Endothelial cell of umbilical vein (primary cell): ENCODE results near the gene FLRT2. TPM values are rescaled to one million over a fixed set of nuclear protein-coding genes. Genes with fewer than 3 reads are reported as not detected.

Source experiments
- BruUV-seq: library from RNA; stranded (reverse); fragments of 400-500 nt; replicated peaks from 2 replicates; lab custom pipeline; 2021; lab: Mats Ljungman, UMichigan
- CTCF ChIA-PET: fragments of 300-600, 350-600 bp; sonication (Branson Sonifier 250); formaldehyde crosslinking; loops from one replicate; lab custom pipeline; 2021; ENCODE audit warnings: antibody characterized with exemption, inconsistent platforms; lab: Charles Lee
- POLR2A ChIA-PET: fragments of 300-600, 350-600 bp; sonication (Branson Sonifier 250); formaldehyde crosslinking; loops from one replicate; lab custom pipeline; 2021; ENCODE audit warnings: antibody characterized with exemption, inconsistent platforms; lab: Charles Lee
- DNase-seq: peaks from one replicate; pipeline ENCODE4 v3.0.0-alpha.2; 2011; ENCODE audit warnings: low read depth, low spot score
- FAIRE-seq: peaks from 2 replicates; lab custom pipeline; 2011; peaks lifted over from hg19 to GRCh38; lab: Jason Lieb, UNC
- H2AFZ ChIP-seq: 2 replicates; pipeline ENCODE4 v1.6.0; 2012; ENCODE audit warnings: low read depth, low read length, control low read depth, inconsistent platforms
- H3K27ac ChIP-seq: 2 replicates; pipeline ENCODE4 v1.5.1; 2011; ENCODE audit warnings: low read depth, mild to moderate bottlenecking, control low read depth, low read length, moderate library complexity; ENCODE audit not compliant: insufficient read depth
- H3K27me3 ChIP-seq, 2 experiments: 2 replicates each; pipeline versions ENCODE4 v1.6.0 to v1.6.1; 2011; ENCODE audit warnings: low read length in 2 of 2, mixed read lengths in 1 of 2; ENCODE audit not compliant: control insufficient read depth in 2 of 2, insufficient read depth in 2 of 2
- H3K36me3 ChIP-seq, 2 experiments: 2 replicates in 1 of 2; 3 replicates in 1 of 2; pipeline ENCODE4 v1.5.1; 2011; ENCODE audit warnings: low read length in 2 of 2, mild to moderate bottlenecking in 1 of 2, moderate library complexity in 1 of 2; ENCODE audit not compliant: control insufficient read depth in 2 of 2, insufficient read depth in 2 of 2; ENCODE audit errors: extremely low read depth in 1 of 2
- H3K4me1 ChIP-seq: 3 replicates; pipeline ENCODE4 v1.5.1; 2011; ENCODE audit warnings: mild to moderate bottlenecking, low read length; ENCODE audit not compliant: control insufficient read depth, insufficient read depth; ENCODE audit errors: extremely low read depth
- H3K4me2 ChIP-seq: 2 replicates; pipeline ENCODE4 v1.6.1; 2011; ENCODE audit warnings: low read length, control low read depth, mixed read lengths; ENCODE audit not compliant: insufficient read depth
- H3K4me3 ChIP-seq, 3 experiments: fragments of 200-600 bp in 1 of 3; sonication (generic), shearing (Covaris generic) in 1 of 3; replicated peaks in 1 of 3; 2 replicates each; pipeline ENCODE4 v1.5.1; 2011 to 2016; ENCODE audit warnings: control low read depth in 3 of 3, low read length in 3 of 3, mild to moderate bottlenecking in 2 of 3, inconsistent platforms in 1 of 3, low read depth in 1 of 3, moderate library complexity in 1 of 3; ENCODE audit not compliant: insufficient read depth in 1 of 3
- H3K79me2 ChIP-seq: 2 replicates; pipeline ENCODE4 v1.6.0; 2012; ENCODE audit warnings: low read length, inconsistent platforms; ENCODE audit not compliant: control insufficient read depth, insufficient read depth
- H3K9ac ChIP-seq: replicated peaks from 2 replicates; pipeline ENCODE3; 2011; ENCODE audit warnings: low read length, control low read depth; ENCODE audit not compliant: insufficient read depth; ENCODE audit errors: extremely low read depth
- H3K9me1 ChIP-seq: replicated peaks from 3 replicates; pipeline ENCODE4 v1.6.0; 2011; ENCODE audit warnings: mild to moderate bottlenecking, low read length; ENCODE audit not compliant: control insufficient read depth, insufficient read depth; ENCODE audit errors: extremely low read depth
- H3K9me3 ChIP-seq: replicated peaks from 2 replicates; pipeline ENCODE4 v1.5.1; 2012; ENCODE audit warnings: low read length, inconsistent platforms; ENCODE audit not compliant: control insufficient read depth, insufficient read depth
- H4K20me1 ChIP-seq: replicated peaks from 2 replicates; pipeline ENCODE3; 2011; ENCODE audit warnings: mild to moderate bottlenecking, low read length; ENCODE audit not compliant: control insufficient read depth, insufficient read depth; ENCODE audit errors: extremely low read depth
- CTCF ChIP-seq, 2 donors: IDR thresholded peaks; 1 replicate in 1 of 2; 2 replicates in 1 of 2; pipeline ENCODE4 v1.5.1; 2011; ENCODE audit warnings: low read length in 2 of 2, mild to moderate bottlenecking in 2 of 2, moderate library complexity in 2 of 2, control low read depth in 1 of 2, inconsistent platforms in 1 of 2, low read depth in 1 of 2; ENCODE audit not compliant: insufficient read depth in 1 of 2; ENCODE audit errors: extremely low read depth in 1 of 2
- EZH2 ChIP-seq: IDR thresholded peaks from 2 replicates; pipeline ENCODE4 v1.6.1; 2012; ENCODE audit warnings: borderline replicate concordance, low read depth, mild to moderate bottlenecking, moderate library complexity, low read length, inconsistent platforms; ENCODE audit not compliant: severe bottlenecking
- FOS ChIP-seq: IDR thresholded peaks from 2 replicates; pipeline ENCODE4 v1.6.1; 2011; ENCODE audit warnings: mild to moderate bottlenecking, low read length, moderate library complexity, borderline replicate concordance; ENCODE audit not compliant: insufficient read depth
- GATA2 ChIP-seq: IDR thresholded peaks from 2 replicates; pipeline ENCODE4 v1.7.0; 2011; ENCODE audit warnings: low read depth, mild to moderate bottlenecking, moderate library complexity, mixed read lengths, low read length; ENCODE audit not compliant: insufficient read length, insufficient read depth
- JUN ChIP-seq: IDR thresholded peaks from 2 replicates; pipeline ENCODE4 v1.6.1; 2011; ENCODE audit warnings: borderline replicate concordance, low read depth; ENCODE audit not compliant: insufficient read length, insufficient read depth
- MAX ChIP-seq: IDR thresholded peaks from 2 replicates; pipeline ENCODE4 v1.6.1; 2011; ENCODE audit not compliant: insufficient read depth, insufficient read length
- MYC ChIP-seq: IDR thresholded peaks from one replicate; pipeline ENCODE4 v1.6.1; 2011; ENCODE audit warnings: mild to moderate bottlenecking, low read depth, low read length
- POLR2A ChIP-seq: IDR thresholded peaks from 2 replicates; pipeline ENCODE4 v1.6.1; 2012; ENCODE audit warnings: low read depth, mild to moderate bottlenecking, control low read depth, low read length
- POLR2AphosphoS5 ChIP-seq: IDR thresholded peaks from 2 replicates; pipeline ENCODE4 v1.6.1; 2012; ENCODE audit warnings: low read depth, mild to moderate bottlenecking, control low read depth, low read length, moderate library complexity; ENCODE audit not compliant: insufficient read depth
- dilution Hi-C: fragments of 300-500 bp; cut with MboI; formaldehyde crosslinking; loops from one replicate; pipeline ENCODE4 v1.15.0; 2019; ENCODE audit warnings: low sequenced_read_pairs; ENCODE audit not compliant: extremely low pct_ligation_motif_present
- intact Hi-C: fragments of 100-400 bp; cut with micrococcal nuclease; formaldehyde crosslinking; loops from one replicate; pipeline ENCODE4 v1.10.0; 2022
- polyA plus RNA-seq, 4 experiments: library from polyadenylated mRNA; depleted of rRNA in 3 of 4; stranded (reverse) in 3 of 4; unstranded in 1 of 4; fragments of >200 nt; gene quantifications; 2 replicates each; pipeline versions ENCODE4 v1.2.1 to v1.2.3, GENCODE V29; 2011 to 2012; ENCODE audit warnings: missing spikeins in 1 of 4
- total RNA-seq: library from RNA; stranded (reverse); gene quantifications from 2 replicates; pipeline ENCODE4 v1.2.3, GENCODE V29; 2021

Gene FLRT2
- total and polyA plus RNA-seq, 2 donors (not counting 3 experiments of a cell fraction or from before 2014, with no cell fraction given), result 202 to 229 TPM

- no peak overlapping the region for H3K27ac ChIP-seq
- H3K36me3 ChIP-seq, result peaks cover 0 to 8% of the 10 kb centered on the region in 2 experiments
- no peak for FAIRE-seq
- TF ChIP-seq FOS, result no peak
- peak; percentile 34 for TF ChIP-seq JUN
- peaks cover 46% of the 10 kb centered on the region for H3K4me1 ChIP-seq
- intact Hi-C loops (no loop called here), dilution Hi-C loops (no loop called here)
- no peaks in the 10 kb centered on the region for H3K79me2 ChIP-seq
- H3K4me2 ChIP-seq, result peak overlapping the region; percentile 21
- H3K4me3 ChIP-seq, result no peak overlapping the region
- no peaks in the 10 kb centered on the region for H3K27me3 ChIP-seq
- POLR2A ChIA-PET, result no interaction called here
- H3K9me1 ChIP-seq, result no peaks in the 10 kb centered on the region
- no peak for DNase-seq
- no peaks in the 10 kb centered on the region for H4K20me1 ChIP-seq
- no TSS peak for BruUV-seq
- no peak overlapping the region for H2AFZ ChIP-seq
- CTCF ChIA-PET, result no interaction called here
- no peaks in the 10 kb centered on the region for H3K9me3 ChIP-seq
- H3K9ac ChIP-seq, result no peak overlapping the region
Measured at GRCh38 chr14:85573406-85573805, 43.5 kb downstream of the FLRT2 start.

DNA sequence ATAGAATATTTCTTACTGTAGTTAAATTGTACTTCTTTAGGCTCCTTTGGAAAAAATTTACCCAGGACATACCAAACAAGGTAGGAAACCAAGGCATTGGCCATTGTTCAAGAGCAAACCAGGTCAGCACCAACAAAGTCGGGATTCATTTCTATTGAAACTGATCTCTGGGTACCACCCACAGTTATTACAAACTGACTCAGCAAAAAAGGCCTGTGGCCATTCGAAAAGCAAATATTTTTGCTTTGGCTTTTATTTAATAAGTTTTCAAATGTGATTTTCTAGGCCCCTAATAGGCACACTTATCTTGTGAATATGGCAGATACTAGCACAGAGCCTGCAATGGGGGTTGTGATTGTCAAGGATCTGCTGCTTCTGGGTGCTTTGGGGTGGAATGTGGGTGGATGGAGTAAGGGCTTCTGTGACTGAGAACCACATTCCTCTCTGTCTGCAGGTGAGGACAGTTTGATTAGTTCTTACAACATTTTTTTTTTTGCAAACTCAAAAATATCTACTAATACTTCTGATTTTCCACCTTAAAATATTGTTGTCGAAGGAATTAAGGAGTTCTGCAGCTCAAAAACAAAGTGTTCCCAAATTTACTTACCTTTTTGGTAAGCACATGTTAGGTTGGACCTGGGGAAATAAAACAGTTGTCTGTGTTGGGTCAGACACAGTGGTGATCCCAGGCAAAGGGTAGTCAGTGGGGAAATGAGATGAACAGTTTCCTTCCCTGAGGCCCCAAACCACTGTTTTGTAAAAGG is 45.1 kb downstream of the FLRT2 start:
- H3K27me3 ChIP-seq, result no peaks in the 10 kb centered on the region
- BruUV-seq, result no TSS peak
- no peak for TF ChIP-seq JUN
- no peak for TF ChIP-seq MYC
- TF ChIP-seq MAX, result no peak
- TF ChIP-seq GATA2, result no peak
- no peak for TF ChIP-seq EZH2
- TF ChIP-seq POLR2A, result no peak
- TF ChIP-seq FOS, result no peak
- no peak for TF ChIP-seq POLR2AphosphoS5
- TF ChIP-seq CTCF (IDR thresholded peaks at IDR 0.05; ENCODE audit: extremely low read depth in 1 of 2, insufficient read depth in 1 of 2, low read depth in 1 of 2, low read length in 2 of 2), result no peak
- DNase-seq (no peak), FAIRE-seq (no peak)
- no peak overlapping the region for H3K27ac ChIP-seq
- H3K4me2 ChIP-seq, result no peak overlapping the region
- H3K4me3 ChIP-seq, result no peak overlapping the region
- H3K9me3 ChIP-seq, result no peaks in the 10 kb centered on the region
- intact Hi-C loops, result no loop called here
- no peaks in the 10 kb centered on the region for H4K20me1 ChIP-seq
- H3K9me1 ChIP-seq, result no peaks in the 10 kb centered on the region
- no peak overlapping the region for H3K9ac ChIP-seq
- H3K36me3 ChIP-seq, result peaks cover 0 to 10% of the 10 kb centered on the region in 2 experiments
- H3K4me1 ChIP-seq, result peaks cover 46% of the 10 kb centered on the region
- ChIA-PET CTCF (interaction anchor here (2.9 kb wide), 1 partner anchor 11 kb away, joined by 14 read pairs; no protein-coding TSS in a partner anchor), POLR2A (no interaction called here)
- H3K79me2 ChIP-seq, result no peaks in the 10 kb centered on the region
- dilution Hi-C loops, result no loop called here
- peak overlapping the region; percentile 30 for H2AFZ ChIP-seq
